NCI-H345 treated with DMSO at 0.1 percent for 48 hours (cell line): Measurements from ENCODE around the gene SEC14L1.
"Not testable (repeated sequence)": the region's sequence is repeated elsewhere in the genome, so short reads cannot be mapped to it uniquely, and the experiment has no call there.

Source experiments
- DNase-seq: peaks from one replicate; lab custom pipeline; 2025; ENCODE audit not compliant: unreplicated experiment; lab: John Stamatoyannopoulos, UW

SEC14L1 gene

GRCh38 chr17:77231076-77231871 lies 90.5 kb downstream of the SEC14L1 start:
- DNase-seq, result no peak

DNA sequence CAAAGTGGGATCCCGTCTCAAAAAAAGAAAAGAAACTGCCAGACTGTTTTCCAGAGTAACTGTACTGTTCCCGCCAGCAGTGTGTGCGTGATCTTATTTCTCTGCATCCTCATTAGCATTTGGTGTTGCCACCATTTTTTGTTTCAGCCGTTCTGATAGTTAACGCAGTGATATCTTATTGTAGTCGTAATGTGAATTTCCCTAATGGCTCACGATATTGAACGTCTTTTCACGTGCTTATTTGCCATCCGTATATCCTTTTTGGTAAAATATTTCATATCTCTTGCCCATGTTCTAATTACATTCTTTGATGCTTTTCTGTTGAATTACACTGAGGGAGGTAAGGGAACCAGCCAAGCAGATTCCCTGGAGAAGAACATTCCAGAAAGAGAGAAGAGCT lies 92.4 kb downstream of the SEC14L1 start:
- DNase-seq, result no peak

DNA sequence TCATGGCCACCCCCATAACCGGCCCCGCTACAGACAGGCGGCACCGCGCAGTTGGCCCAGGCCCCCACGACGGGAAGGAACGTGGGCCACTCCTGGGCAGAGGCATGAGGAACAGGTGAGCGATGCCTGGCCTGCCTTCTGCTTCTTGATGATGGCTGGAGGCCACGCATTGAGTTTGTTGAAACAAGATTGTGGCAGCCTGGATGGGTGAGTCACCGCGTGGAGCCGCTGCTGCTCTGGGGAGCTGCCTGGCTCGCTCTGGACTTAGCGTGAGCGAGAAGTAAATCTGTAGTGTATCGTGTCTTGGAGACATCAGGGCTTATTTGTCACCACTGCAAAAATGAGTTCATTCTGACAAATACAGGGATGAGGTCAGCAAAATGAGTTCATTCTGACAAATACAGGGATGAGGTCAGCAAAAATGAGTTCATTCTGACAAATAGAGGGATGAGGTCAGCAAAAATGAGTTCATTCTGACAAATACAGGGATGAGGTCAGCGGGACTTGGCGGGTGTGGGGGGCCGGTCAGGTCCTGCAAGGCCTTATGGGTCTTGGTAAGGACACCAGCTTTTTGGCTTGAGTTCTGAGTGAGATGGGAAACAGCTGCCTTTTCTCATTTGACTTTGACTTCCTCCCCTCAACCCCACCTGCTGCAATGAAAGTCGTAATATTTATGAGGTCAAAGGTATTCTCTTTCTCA lies 93.0 kb downstream of the SEC14L1 start:
- no peak for DNase-seq

GRCh38 chr17:77234695-77235094 lies 93.9 kb downstream of the SEC14L1 start:
- no peak for DNase-seq

DNA sequence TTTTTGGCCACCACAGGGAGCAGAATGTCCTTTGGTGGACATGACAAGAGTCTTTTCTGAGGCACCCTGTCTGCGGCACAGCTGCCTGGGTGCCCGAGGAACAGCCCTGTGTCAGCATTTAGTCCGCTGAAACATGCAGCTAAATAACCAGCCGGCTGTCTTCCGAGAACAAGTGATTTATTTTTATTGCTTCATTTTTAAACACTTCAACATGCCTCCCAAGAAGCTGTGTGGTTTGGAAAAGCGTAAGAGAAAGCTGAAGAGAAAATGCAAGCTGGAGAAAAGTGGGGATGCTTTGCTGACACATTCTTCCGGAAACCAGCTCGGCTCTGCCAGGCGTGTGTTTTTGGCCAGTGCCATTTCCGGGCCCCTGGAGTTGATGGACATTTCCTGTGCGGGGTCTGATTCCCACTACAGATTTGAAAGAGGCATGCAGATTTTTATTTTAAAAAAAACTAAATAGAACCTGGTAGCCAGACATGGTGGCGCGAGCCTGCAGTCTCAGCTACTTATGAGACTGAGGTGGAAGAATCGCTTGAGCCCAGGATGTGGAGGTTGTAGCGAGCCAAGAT lies 94.7 kb downstream of the SEC14L1 start:
- DNase-seq, result no peak

DNA sequence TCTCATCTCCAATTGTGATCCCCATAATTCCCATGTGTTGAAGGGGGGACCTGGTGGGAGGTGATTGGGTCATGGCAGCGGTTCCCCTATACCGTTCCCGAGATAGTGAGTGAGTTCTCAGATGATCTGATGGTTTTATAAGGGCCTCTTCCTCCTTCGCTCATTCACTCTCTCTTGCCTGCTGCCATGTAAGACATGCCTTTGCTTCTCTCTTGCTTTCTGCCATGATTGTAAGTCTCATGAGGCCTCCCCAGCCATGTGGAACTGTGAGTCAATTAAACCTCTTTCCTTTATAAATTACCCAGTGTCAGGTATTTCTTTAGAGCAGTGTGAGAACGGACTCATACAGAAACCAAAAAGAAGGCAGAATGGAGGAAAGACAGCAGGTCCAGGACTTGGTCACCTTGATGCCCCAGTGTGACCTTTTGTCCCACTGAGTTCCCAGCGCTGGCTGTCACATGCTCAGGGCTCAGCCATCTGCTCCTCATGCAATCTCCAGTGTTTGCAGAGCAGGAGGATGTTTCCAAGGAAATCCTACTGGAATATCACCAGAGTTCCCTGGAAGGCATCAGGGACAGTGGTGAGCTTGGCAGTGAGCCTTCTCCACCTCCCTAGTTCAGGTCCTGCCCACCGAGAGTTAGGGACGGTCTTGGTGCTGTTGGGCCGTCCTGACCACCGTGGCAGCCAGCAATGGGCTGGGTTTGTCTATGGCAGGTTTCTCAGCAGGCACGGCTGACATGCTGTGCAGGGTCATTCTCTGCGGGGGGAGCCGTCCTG lies 96.7 kb downstream of the SEC14L1 start:
- DNase-seq, result no peak

DNA sequence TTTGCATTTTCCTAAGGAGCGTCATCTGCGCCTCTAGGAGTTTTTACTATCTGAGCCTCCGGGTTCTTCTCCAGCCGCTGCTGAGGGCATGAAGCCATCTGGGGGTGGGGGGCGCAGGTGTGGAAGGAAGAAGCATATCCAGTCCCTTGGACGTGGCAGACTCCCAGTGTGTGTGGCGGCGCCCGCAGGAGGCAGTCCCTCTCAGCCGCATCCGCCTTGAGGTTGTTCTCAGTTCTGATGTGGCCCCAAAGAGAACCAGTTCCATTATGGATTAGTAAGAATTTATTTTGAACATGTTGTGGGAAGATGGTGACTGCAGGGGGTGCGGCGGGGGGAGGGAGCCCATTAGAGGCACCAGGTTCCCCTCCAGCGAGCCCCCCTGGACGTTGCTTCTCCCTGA lies 100.2 kb downstream of the SEC14L1 start:
- DNase-seq, result no peak

GRCh38 chr17:77242118-77242851 lies 101.5 kb downstream of the SEC14L1 start:
- DNase-seq, result no peak

DNA sequence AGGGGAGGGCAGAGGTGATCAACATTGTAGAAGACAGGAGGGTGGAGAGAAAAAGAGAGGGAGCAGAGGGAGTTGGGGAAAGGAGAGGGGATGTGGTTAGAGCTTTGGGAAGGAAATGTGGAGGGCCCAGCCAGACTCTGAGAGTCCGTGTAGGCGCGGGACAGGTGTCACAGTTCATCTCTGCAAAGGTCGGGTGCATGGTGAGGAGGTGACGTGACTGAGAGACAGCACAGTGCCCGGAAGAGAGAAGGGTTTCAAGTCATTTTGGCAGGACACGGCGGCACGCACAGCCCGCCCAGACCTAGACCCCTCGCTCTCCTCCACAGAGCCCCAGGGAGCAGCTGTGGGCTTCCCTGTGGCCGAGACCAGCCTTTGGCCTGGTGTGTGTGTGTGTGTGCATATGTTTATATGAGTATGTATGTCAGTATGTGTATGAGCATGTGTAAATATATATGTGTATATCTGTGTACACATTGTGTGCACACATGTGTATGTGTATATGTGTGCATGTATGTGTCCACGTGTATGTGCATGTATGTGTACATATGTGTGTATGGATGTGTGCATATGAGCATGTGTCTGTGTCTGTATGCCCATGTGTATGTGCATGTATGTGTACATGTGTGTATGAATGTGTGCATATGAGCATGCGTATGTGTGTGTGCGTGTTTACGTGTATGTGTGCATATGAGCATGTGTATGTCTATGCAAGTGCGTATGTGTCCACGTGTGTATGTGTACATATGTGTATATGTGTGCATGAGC lies 104.6 kb downstream of the SEC14L1 start:
- no peak for DNase-seq

DNA sequence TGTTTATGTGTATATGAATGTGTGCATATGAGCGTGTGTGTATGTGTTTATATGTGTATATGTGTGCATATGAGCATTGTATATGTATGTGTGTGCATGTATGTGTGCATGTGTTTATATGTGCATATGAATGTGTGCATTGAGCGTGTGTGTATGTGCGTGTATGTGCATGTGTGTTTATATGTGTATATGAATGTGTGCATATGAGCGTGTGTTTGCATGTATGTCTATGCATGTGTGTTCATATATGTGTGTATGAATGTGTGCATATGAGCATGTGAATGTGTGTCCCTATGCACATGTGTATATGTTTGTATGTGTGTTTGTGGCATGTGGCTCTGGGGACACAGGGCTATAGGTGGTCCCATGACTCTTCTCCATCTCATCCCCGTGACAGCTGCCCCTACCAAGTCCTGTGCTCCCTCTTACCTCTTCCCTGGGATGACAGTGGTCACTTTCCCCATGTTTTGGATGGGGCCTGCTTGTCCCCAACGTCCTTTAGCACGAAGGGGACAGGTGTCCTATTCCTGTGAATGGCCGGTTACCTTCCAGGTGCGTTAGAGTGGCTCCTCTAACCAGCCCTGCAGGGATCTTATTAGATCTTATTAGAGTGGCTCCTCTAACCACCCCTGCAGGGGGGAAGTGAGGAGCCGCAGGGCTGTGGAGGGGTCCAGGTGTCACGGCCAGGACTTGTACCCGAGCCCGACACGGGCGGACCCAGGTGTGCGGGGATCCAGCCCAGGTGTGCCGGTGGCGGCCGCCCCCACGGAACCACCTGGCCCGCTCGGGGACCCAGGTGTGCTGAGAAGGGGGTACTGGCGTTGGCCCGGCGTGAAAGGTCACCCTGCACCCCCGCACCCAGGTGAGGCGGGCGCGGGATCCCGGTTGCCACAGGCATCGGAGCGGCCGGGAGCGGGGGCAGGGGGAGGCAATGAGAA lies 105.6 kb downstream of the SEC14L1 start:
- DNase-seq, result no peak

DNA sequence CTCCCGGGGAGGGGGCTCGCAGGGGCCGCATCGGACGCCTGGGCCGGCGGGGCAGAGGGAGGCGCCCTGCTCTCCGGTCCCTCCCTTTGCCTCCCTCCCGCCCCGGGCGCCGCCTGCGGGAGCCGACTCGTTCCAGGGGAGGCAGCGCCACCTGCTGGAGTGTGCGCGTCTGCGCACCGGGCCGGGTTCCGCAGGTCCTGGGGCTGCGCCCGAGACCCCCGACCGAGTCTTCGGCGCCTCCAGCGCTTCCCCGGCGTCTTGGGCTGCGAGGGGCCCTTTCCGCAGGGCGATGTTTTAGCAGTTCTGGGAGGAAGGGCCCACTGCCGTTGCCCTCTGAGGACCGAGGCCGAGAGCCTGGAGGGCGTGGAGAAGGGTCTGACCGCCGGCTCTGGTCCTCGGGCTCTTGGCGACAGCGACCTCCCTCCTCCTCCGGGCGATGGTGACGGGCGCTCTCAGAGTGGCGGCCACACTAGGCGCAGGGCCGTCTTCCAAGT lies 106.3 kb downstream of the SEC14L1 start:
- peak; percentile 73 for DNase-seq

- DNase-seq, result no peak
These were observed 106.8 kb downstream of the SEC14L1 start for GRCh38 chr17:77247609-77248008.

DNA sequence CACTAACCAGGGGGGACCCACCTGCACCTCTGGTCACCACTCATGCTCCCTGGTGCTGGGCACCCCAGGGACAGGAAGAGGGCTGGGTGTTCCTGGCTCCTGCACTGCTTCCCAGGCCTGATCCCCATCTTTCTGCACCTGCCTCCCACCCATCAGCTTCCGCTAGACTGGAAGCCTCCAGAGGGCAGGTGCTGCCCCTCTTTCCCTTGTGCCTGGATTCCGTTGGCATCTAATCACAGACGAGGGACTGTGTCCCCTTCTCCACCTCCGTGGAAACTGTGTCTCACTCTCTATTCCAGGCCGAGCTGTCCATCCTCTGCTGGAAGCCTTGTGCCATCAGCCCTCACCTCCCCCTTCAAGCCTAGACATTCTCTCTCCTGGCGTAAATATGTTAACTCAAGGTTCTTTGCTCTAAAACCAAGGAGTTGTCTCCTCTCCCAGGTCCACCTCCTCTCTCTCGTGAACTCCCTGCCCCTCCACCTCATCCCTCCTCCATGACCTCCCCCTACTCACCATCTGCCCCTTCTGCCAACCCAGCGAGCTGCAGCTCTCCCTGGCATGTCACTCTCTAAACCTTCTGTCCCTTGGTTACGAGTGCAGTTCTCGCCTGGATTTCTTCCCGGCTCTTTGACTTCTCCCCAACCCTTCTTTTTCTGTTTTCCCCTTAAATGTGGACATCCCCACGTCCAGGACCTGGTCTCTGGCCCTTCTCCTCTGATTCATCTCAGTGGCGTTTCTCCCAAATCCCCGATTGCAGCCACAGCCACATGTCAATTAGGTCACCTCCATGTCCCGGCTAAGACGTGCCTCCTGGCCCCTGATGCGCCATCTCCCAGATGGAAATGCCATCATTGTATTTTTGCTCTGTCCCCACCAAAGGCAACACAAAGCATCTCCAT lies 107.7 kb downstream of the SEC14L1 start:
- DNase-seq, result no peak

GRCh38 chr17:77251622-77252183 lies 110.9 kb downstream of the SEC14L1 start:
- no peak for DNase-seq

DNA sequence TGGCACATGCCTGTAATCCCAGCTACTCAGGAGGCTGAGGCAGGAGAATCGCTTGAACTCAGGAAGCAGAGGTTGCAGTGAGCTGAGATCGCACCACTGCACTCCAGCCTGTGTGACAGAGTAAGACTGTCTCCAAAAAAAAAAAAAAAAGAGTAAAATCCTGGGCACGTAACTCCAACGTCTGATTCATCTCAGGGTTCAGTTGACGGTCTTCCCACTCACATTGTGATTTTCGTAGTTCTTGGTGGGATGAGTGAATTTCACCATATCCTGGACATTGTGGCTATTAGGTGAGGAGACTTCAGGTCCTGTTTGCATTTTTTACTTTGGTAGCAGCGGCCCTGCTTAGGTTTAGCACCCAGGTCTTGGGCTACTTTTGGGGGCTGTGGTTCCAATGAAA lies 111.5 kb downstream of the SEC14L1 start:
- not testable (repeated sequence) for DNase-seq

DNA sequence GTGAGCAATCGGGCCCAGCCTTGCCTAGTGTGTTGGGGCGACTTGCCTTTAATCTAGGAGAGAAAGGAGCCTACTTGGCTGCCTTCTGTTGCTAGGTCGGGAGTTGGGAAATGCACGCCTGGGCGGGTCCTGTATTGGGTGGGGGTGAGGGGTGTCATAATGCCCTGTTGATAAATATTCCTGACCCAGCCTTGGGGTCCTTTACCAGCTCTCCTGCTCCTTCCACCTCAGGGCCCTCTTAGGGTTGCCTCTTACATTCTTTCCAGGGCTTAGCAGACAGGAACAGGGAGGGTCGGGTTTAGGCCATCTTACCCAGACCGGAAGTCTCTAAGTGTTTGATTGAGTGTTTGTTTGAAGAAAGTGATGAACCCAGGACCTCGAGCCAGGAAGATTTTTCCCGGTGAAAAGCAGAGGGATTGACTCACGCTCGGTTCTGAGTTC lies 112.9 kb downstream of the SEC14L1 start:
- DNase-seq, result peak; percentile 26
